COR-L47 (cell line): ENCODE data around the gene PRG3.

Experiments used
- DNase-seq: peaks from one replicate; lab custom pipeline; 2025; lab: John Stamatoyannopoulos, UW

Gene PRG3

DNA sequence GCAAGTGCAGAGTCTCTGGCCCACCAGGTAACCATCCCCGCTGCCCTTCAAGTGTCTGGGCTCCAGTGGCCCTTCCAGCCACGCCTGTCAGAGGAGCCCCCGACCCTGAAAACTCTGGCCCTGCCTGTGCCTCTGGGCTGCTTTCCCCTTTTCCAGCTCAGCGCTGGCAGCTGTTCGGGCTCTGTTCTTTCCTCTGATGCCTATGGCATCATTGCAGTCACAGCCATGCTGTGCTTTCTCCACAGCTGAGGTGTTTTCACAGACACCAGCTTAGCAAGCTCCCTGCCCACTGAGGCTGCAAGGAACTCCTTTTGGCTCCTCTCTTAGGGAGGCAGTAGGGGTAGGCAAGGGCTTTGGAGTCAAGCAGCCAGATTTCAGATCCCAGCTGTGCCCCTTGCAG lies 21.6 kb downstream of the PRG3 start:
- no peak for DNase-seq

- DNase-seq = no peak
These were observed 22.0 kb downstream of the PRG3 start for GRCh38 chr11:57358991-57359390.

GRCh38 chr11:57358543-57358961 lies 22.4 kb downstream of the PRG3 start:
- DNase-seq = no peak

DNA sequence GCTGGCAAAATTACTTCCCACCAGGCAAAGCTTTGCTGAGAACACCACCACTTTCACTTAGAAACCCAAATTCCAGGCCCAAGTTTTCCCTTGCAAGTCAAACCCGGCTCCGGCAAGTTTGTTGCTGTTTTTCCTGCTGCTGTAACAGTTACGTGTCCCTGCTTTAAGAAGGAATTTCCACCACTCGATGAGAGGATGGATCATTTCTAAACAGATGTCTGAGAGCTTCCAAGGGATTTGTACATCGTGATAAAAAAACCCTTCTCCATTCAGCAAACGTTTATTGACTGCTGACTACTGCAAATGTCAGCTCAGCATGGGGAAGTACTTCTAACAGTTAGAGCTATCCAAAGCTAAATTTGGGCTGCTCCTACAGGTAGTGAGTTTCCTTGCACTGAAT lies 23.1 kb downstream of the PRG3 start:
- no peak for DNase-seq

DNA sequence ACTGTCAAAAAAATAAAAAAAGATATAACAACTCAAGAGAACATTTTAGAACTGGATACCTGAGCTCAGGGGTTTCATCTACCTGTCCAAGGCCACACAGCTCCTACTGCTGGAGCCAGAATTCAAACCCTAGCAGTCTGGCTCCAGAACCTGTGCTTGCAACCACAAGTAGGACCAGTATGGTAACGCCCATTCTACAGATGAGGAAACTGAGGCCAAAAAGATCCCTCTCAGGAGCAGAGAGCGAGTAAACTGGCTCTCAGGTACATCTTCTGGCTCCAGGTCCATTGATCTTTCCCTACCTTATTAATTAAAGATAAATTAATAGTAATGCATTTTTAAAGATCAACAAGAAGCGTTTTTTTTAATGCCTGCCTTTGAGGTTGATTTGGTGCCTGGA lies 23.6 kb downstream of the PRG3 start:
- no peak for DNase-seq

GRCh38 chr11:57356268-57356667 lies 24.7 kb downstream of the PRG3 start:
- no peak for DNase-seq

DNA sequence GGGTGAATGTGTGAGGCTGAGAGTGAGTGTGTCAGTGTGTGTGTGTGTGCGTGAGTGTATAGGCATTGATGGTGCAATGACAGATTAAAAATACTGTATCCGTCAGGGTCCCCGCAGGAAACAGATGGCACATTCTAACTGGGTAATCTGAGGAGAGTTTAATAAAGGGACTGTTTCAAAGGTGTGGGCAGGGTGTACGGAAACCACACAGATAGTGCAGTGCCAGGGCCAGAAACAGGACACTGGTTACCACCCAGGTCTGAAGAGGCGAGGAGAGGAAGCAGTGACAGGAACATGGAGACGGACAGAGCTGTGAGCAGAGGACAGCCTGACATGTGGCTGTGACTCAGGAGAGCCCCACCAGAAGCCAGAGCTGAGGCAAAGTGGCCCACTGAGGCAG lies 26.3 kb downstream of the PRG3 start:
- DNase-seq = no peak

DNA sequence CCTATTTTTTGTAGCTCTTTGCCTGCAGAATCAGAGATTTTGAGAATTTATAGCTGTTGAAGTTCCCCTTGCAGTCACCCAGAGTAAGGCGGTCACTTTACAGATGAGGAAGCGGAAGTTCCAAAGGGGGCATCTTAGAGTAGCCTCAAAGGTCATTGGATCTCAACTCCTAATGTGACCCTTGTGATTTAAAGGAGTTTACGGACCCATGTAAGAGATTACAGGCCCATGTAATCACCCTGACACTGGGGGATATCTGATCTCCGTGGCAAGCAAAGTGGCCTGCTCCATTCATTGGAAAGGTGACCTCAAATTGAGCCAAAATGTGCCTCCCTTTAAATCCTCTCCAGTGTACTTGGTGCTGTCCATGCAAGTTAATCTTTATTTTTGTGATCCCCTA lies 27.1 kb downstream of the PRG3 start:
- no peak for DNase-seq

DNA sequence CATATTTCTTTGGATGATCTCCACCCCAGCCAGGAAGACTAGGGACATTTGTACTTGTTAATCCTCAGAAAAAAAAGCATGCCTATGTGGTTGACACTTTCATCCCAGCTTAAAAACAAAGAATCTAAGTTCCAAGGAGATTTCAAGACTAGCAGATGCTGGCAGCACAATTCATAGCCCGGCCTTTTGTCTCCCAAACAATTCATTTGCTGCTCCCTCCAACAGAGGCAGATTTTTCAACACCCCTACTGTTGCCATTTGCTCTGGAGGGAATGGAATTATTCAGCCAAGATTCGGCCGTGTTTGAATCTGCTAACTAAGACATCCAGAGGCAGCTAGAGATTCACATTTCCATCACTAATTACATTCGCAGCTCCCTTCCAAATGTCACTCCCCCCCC lies 27.5 kb downstream of the PRG3 start:
- no peak for DNase-seq

GRCh38 chr11:57353036-57353435 lies 27.9 kb downstream of the PRG3 start:
- DNase-seq = no peak

GRCh38 chr11:57349491-57350274 lies 31.3 kb downstream of the PRG3 start:
- DNase-seq = peak; percentile 25

DNA sequence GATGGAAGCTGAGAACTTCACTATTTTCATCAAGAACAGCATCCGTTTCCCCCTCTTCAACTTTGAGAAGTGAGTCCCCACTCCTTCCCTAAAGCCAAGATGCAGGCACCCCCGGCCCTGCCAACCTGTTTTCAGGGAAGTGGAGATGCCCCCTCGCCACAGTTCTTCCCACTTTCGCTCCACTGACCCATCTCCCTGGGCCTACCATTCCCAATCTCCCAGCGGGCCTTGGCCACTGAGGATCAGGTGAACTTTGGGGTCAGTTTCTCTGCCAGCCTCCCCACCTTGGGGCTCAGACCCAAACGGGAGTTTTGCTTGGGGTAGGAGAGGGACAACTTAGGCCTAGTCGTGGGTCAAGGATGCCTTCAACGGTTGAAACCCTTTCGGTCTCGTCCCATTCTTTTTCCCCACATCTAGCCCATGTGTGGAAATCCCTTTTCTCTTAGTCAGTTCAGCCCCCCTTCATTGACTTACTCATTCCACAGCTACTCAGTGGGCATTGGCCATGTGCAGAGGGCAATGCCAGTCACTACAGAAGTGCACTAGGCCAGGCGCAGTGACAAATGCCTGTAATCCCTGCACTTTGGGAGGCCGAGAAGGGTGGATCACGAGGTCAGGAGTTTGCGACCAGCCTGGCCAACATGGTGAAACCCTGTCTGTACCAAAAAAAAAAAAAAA lies 32.2 kb downstream of the PRG3 start:
- no peak for DNase-seq

DNA sequence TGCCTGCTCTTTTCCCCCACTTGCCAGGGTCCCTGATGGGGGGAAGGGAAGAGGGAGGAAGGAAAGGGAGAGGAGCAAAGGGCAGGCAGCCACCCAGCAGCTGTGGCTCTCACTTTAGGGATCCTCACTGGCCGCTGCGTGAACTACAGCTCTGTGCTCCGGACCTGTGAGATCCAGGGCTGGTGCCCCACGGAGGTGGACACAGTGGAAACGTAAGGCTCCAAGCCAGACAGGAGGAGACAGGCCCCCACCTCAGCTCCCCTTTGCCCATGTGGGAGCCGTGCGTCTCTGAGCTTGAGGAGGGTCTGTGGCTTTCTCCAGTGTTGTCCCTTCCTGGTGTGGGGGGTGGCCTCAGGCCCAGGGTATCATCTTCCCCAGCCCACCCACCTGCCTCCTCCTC lies 32.9 kb downstream of the PRG3 start:
- DNase-seq = no peak

- no peak for DNase-seq
These were observed 33.6 kb downstream of the PRG3 start for GRCh38 chr11:57347336-57347735.

DNA sequence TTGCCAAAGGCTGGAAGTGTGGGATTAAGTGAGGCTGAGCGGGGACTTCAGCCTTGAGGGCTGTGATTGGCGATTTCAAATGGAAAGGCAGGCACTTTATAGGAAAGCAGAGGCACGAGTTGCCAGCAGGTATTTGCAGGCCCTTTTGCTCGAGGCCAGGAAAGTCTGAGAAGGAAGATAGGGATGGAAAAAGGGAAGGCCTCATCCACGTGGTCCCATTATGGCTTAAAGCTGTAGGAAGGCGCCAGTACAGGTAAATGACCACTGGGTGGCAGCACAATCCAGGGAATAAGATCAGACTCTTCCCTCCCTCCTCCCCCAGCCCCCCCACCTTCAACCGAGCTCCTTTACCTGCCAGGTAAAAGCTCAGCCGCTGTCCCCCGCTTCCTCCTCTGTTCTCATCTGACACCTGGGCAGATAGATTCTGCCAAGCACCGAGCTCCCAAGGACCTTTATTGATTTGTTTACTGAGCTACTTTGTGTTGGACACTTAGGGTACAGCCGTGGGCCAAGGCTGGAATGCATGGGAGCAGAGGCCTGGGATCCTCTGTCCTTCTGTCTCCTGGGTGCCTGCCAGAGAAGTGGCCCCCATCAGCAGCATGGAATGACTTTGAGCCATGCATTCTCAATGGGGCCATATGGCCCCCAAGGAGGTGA lies 35.3 kb downstream of the PRG3 start:
- DNase-seq = peak; percentile 66

GRCh38 chr11:57344826-57345225 lies 36.1 kb downstream of the PRG3 start:
- no peak for DNase-seq

- DNase-seq = no peak
These were observed 37.1 kb downstream of the PRG3 start for GRCh38 chr11:57343825-57344224.

DNA sequence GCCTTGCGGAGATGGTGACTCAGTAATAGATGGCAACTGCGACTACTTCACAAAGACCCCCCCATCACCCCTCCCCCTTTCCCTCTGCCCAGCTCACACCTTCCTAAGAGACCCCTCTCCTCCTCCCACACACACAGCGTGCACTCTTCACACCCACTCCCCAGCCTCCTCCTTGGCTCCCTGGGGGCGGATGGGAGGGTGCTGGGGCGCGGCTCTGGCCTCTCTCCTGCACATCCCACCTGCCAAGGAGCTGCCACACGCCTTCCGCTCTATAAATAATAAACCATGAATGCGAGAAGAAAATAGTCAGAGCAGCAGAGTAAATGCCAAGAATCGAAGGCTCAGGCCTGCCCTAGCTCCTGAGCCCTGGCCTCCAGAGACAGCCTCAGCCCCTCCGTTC lies 38.2 kb downstream of the PRG3 start:
- DNase-seq = no peak

DNA sequence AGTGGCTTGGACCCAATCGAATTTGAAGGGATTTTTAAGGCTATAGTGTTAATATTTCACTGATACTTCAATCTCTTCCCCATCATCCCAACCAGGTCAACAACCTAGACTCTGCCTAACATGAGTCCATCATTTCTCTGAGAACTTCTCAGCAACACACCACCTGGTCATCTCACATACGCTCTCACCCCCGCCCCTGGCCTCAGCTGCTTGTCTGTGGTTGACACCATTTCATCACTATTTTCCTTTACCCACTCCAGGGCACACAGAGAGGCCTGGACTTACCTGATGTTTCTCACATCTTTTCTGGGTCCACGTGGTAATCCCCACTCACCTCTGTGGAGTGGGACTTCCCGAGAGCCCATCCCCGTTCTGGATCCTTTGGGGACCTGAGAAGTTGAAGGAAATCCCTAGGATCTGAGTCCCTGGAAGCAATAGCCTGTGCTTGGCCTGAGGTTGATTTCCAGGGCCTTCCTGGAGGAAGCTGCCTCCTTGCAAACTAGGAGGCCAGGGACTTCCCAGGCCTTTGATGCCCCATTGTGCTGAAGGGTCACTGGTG lies 39.6 kb downstream of the PRG3 start:
- no peak for DNase-seq

DNA sequence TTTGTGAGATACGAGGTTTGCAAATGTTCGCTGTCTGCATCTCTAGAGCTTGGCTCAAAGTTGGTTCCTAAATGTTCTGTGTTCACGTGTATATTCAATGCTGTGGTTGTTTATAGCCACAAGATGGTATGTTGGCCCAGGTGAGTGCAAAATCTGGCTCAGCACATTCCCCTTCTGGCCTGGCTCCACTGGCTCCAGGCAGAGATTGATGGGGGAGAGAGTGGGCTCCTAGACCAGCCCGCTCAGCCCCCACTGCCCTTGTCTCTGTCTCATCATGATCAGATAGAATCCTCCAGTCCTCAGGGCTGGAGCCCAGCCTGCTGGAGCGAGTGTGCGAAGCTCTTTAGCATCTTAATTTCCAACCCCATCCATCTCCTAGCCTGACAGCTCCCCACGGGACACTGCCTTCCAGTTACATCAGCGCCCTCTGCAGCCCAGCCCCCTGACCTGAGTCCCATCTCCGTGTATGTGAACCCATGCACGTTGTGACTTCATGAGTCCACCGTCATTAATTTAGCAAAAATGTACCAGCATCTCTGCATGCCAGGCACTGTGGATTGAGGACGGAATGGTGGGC lies 40.8 kb downstream of the PRG3 start:
- DNase-seq = no peak

GRCh38 chr11:57339328-57339727 lies 41.6 kb downstream of the PRG3 start:
- DNase-seq = no peak

GRCh38 chr11:57338142-57338541 lies 42.8 kb downstream of the PRG3 start, which contains the start of gene P2RX3:
TSS of gene P2RX3 (plus strand) at chr11:57338352. CDS start at chr11:57338551, 199 bp downstream.
- no peak for DNase-seq
